ENCODE results near the gene NKAP.
"Not testable (repeated sequence)": the region's sequence is repeated elsewhere in the genome, so short reads cannot be mapped to it uniquely, and the experiment has no call there.

The NKAP gene
- 33.3 to 34.8 reads per million in 2 donors for total RNA-seq

DNA sequence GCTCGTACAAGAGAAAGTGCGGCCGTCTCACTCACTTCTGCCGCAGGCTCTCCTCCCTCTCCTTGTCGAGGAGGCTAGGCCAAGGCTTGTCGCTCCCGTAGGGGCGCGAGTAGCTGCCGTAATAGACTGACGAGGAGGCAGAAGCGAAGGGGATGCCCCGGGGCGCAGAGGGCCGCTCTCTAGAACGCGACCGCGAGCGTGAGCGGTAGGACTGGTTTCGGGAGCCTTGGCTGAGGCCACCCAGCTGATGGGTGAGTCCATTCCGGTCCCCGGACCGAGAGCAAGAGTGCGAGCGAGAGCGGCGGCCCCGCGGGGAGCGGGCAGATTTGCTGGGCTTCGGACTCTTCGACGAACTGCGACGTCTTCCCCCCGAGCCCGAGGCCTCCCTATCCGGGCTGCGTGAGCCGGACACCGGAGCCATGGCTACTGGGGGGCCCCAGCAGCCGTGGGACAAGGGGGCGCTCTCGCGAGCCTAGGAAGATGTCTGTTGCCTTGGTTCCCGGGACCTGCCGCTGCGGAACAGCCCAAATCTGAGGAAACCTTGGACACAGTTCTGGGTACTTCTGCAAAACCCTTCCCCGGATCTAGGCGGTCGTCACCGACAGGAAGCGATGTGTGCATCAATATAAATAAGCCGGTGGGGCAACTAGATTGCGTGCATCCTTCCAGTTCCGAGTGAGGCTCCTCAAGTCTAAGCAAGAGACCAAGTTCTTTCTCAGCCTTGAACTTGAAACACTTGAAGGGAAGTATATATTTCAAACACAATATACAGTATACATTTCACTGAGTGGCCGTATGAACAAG is at the start of gene NKAP:
NKAP (minus strand) TSS at position 567 of the 804 bp plus-strand sequence; CDS start at position 421, 146 bp downstream.
- peak; percentile 33 for DNase-seq

DNA sequence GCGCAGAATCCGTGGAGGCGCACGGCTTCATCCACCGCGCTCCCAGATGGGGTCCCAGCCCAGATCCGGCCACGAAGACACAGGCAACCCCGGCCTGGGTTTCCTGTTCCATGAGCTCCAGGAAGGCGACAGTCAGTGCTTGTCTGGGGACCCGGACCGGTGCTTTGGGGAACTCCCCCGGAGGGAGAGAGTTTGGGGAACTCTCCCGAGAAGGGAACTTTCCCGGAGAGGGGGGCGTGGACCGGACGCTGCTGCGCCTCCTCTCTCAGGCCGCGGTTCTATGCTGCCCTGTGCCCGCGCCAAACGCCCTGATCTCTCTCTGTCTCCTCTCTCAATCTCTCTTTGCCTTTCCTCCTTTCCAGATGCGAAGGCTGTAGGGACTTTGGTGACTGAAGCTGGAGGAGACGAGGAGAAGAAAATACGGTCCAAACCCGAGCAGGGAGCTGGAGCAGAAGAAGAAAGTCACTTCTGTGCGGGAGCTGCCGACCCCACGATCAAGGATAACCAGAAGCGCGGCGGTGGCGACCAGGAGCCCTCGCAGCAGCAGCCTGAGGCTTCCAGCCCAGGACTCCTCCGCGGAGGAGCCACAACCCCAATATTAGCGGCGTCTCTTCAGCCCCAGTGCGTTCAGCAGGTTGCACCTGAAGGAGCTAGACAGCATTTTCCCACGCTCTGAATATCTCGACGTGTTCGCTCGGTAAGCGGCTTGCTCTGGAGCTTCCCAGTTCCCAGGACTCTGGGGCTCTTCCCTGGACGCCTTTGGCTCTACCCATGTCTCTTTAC is 47.6 kb upstream of the NKAP start:
- DNase-seq: no peak

DNA sequence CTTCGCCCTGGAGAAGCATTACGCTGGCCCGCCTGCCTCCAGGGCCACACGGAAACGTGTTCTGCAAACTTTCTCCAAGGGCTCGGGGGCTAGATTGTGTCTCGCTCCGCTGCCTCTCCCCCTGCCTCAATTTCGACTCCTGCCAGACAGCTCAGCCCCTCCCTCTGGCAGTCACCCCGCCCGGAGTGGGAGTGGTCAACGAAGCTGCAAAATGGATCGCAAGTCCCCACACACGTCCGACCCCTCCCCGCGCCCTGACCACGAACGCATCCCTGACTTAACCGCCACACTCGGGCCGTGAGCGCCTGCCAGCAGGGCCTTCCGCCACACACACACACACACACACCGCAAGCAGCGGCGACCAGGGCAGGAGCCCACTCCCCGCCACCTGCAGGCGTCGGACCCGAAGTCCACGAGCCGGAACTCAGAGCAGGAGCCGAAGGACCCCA is 47.0 kb upstream of the NKAP start:
- no peak for DNase-seq

DNA sequence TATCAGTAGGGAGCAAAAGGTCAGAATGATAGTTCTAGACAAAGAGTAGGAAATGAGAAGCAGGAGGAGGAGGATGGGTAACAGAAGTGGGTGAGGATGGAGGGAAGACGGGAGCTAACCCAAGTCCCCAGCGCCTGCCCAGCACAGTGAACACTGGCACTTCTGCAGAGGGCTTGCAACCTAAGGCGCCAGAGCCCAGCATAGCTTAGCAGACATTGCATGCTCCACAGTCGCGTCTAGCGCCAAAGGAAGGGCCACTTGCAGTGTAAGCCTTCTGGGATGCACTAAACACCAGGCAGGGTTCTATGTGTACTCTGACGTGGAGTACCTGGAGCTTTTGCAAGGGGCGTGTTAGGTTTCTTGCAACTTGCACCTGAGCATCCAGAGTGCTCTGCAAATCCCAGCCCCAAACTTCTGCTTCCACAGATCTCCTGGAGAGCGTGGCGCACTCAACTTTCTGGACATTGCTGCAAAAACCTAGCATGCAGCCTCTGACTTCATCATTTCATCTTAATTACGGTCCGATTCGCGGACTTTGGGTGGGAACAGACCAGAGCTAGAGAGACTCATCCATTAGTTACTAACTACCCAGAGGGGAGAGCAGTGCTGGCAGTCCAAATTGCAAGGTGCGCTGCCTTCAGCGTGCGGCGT is 46.5 kb upstream of the NKAP start:
- DNase-seq: no peak

DNA sequence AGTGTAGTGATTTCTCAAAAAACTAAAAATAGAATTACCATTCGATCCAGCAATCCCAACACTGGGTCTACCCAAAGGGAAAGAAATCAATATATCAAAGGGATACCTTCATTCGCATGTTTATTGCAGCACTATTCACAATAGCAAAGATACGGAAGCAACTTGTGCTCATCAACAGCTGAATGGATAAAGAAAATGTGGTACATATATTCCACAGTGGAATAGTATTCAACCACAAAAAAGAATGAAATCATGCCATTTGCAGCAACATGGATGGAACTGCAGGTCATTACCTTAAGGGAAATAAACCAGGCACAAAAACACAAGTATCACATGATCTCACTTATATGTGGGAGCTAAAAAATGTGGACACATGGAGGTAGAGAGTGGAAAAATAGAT is 42.7 kb upstream of the NKAP start:
- DNase-seq: no peak

DNA sequence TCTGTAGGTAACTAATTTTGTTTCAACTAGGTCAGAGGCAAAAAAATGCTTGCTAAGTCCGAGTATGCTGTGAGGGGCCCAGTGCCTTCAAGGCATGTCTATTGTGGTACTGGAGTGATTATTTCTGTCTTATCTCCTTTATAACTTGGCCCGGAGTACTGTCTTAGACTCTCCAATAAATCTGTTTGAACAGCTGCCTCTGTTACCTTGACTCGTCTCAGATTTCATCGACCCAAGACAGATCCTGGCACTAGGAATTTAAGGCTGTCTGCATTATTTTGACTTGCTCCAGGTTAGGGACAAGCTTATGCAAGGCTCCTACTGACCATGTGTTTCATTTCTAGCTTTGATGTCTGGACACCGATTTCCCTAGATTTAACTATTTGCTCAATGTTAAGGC is 41.1 kb upstream of the NKAP start:
- DNase-seq: no peak

DNA sequence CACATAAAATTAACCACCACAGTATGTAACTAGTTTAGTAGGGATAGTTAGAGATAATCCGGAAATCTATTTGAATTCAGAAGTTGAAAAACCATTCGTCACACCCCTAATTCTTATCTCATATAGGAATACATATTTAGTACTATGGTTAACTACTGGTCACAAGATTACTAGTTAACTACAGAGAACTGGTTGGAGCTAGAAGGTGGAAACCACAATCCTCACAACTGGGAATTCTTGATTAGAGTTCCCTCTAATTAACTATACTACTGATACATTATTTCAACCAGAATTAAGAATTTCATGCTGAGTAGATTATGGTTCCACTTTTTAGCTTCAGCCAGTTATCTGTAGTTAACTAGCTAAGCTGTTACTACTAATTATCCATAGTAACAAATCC is 39.9 kb upstream of the NKAP start:
- no peak for DNase-seq

DNA sequence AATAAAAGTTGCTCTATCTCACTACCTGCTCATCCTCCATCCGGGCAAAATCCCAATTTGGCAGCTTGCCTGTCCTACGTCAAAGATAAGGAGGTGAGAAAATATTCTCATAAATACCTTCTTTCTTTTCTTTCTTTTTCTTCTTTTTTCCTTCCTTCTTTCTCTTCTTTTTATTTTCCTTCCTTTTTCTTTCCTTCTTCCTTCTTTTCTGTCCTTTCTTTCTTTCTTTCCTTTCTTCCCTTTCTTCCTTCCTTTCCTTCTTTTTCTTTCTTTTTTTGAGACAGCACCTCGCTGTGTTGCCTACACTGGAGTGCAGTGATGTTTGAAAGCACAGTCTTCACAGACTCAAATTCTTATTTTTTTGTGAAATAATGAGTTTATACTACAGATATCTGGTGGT is 38.6 kb upstream of the NKAP start:
- DNase-seq: no peak

DNA sequence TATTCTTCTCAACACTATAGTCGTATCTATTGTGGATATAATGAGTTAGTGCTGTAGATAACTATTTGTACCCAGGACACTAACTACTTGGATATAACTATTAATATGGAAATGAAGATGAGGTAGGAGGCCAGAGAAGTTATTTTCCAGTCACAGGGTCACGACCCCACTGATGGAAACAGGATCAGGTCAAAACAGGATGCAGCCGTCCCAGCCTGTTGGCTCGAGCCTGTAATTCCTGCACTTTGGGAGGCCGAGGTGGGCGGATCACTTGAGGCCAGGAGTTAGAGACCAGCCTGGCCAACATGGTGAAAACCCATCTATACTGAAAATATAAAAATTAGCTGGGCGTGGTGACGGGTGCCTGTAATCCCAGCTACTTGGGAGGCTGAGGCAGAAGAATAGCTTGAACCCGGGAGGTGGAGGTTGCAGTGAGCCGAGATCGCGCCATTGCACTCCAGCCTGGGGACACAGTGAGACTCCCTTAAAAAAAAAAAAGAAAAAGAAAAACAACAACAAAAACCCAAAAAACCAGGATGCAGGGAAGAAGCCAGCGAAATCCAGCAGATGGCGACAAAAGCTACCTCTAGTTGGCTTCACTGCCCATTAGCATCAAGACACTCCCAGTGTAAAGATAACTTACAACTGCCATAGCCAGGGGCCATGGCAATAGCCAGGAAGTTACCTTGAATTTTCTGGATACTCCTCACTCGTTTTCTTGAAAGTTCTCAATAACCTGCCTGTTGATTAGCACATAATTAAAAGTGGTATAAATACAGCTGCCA is 37.9 kb upstream of the NKAP start:
- DNase-seq: no peak

DNA sequence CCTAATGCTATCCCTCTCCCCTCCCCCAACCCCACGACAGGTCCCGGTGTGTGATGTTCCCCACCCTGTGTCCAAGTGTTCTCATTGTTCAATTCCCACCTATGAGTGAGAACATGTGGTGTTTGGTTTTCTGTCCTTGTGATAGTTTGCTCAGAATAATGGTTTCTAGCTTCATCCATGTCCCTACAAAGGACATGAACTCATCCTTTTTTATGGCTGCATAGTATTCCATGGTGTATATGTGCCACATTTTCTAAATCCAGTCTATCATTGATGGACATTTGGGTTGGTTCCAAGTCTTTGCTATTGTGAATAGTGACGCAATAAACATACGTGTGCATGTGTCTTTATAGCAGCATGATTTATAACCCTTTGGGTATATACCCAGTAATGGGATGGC is 33.6 kb upstream of the NKAP start:
- DNase-seq: not testable (repeated sequence)

DNA sequence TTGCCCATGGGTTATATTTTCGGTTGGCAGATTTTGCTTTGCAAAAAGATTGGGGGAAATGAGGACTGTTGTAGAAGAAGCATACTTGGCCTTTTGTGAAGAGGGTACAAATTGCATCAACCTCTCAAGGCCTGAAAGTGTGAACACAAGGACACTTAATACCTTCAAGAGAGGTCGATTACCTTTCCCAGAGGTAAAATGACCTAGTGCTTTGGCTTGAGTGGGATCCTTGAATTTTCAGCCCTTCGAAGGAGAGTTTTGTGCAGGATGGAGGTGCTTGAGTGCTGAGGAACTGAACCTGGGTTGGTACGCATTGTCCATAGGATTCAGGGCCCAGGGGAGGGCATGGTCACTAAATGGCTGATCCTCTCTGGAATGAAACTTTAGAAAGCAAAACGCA is 27.6 kb upstream of the NKAP start:
- DNase-seq: no peak

DNA sequence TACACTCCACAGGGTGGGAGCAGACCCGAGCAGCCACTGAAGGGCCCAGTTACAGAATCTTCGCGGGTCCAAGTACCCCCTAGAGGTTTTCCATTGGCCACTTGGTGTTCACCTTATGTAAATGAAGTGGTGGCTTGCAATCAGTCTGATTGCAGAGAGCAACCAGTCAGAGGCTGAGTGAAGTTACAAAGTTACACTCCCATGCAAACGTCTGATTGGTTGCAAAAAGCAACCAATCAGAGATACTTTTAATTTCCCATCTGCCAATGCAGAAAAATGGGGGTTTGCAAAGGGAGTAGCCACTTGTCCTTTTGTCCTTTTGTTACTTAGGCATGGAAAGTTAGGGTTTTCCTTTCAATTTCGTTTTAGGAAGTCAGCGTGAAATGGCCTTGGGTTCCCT is 27.0 kb upstream of the NKAP start:
- no peak for DNase-seq

DNA sequence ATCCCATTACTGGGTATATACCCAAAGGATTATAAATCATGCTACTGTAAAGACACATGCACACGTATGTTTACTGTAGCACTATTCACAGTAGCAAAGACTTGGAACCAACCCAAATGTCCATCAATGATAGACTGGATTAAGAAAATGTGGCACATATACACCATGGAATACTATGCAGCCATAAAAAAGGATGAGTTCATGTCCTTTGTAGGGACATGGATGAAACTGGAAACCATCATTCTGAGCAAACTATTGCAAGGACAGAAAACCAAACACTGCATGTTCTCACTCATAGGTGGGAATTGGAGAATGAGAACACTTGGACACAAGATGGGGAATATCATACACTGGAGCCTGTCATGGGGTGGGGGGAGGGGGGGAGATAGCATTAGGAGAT is 23.3 kb upstream of the NKAP start:
- not testable (repeated sequence) for DNase-seq

DNA sequence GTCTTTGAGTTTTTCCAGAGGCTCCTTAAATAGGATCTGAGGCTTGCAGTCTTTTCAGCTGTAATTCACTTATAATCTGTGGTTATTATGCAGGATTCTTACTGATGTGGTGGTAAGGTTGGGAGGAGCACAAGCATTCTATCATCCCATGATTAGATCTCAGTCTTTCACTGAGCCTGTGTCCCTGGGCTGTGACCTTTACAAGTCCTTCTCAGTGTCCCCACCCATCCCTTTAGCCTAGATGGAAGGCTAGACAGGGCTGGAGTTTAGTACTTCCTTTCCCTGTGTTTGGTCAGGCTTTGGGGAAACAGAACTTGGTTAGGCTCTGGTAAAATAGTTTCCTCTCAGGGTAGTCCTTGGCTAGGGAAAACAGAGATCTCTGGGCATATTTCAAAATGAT is 17.1 kb upstream of the NKAP start:
- no peak for DNase-seq

DNA sequence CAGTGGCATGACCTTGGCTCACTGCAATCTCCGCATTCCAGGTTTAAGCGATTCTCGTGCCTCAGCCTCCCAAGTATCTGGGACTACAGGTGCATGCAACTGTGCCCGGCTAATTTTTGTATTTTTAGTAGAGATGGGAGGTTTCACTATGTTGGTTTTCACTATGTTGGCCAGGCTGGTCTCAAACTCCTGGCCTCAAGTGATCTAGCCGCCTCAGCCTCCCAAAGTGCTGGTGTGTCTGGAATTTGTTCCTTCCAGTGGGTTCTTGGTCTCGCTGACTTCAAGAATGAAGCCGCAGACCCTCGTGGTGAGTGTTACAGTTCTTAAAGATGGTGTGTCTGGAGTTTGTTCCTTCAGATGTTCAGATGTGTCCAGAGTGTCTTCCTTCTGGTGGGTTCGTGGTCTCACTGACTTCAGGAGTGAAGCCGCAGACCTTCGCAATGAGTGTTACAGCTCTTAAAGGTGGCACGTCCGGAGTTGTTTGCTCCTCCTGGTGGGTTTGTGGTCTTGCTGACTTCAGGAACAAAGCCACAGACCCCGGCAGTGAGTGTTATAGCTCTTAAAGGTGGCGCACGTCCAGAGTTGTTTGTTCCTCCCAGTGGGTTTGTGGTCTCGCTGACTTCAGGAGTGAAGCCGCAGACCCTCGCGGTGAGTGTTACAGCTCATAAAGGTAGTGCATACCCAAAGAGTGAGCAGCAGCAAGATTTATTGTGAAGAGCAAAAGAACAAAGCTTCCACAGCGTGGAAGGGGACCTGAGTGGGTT is 12.4 kb upstream of the NKAP start:
- DNase-seq: not testable (repeated sequence)

DNA sequence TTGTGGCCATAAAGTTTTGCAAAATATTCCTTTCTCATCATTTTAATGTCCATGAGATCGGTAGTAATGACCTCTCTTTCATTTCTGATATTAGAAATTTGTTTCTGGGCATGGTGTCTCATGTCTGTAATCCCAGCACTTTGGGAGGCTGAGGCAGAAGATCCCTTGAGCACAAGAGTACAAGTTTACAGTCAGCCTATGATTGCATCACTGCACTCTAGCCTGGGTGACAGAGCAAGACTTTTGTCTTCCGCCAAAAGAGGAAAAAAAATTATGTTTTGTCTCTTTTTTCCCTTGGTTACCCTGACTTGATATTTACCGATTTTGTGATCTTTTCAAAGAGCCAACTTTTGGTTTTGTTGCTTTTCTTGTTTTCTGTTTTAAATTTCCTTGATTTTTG is 10.8 kb upstream of the NKAP start:
- no peak for DNase-seq

DNA sequence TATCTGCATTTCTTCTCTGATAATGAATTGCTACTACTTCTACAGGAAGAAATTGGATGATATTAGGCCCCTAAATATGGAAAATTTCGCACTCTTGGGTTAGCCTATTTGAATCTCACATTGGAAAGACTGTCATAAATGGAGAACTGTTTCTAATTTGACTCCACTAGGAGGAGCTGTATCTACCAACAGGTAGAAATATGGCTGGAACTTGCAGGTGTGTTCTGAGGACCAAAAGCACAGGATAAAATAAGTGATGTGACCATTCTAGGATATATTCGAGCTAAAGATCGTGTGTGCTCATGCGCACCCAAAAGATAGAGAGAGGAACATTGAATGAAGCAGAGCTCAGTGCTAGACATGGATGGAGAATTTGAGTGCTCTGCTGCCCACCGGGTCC is 4.8 kb upstream of the NKAP start:
- DNase-seq: no peak

DNA sequence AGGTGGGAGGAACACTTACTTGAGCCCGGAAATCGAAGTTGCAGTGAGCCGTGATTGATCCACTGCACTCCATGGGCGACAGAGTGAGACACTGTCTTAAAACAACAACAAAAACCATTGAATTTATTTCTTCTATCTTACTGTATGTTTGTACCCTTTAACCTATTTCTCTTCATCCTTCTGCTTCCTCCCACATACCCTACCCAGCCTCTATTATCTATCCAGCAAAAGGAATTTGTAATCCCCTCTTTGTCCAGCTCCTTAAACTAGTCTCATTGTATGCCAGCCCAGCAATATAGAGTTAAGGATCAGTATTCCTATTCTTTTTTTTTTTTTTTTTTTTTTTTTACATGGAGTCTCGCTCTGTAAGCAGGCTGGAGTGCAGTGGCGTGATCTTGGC is 1.9 kb upstream of the NKAP start:
- no peak for DNase-seq

DNA sequence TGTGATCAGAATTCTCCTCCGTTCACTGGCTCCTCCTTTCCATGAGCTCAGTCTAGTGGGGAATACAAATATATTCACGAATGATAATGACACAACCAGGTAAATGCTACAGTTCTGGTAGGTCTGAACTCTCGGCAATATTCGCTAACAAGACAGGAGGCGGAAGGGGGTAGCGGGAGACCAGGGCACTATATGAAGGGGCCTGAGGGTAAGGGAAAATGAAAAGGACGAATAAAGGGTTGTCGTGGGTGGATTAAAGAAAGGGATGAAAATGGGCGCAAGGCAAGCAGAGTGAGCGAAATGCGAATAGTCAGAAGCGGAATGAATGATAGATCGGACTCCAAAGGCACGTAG is 743 bp downstream of the NKAP start:
- DNase-seq: no peak

DNA sequence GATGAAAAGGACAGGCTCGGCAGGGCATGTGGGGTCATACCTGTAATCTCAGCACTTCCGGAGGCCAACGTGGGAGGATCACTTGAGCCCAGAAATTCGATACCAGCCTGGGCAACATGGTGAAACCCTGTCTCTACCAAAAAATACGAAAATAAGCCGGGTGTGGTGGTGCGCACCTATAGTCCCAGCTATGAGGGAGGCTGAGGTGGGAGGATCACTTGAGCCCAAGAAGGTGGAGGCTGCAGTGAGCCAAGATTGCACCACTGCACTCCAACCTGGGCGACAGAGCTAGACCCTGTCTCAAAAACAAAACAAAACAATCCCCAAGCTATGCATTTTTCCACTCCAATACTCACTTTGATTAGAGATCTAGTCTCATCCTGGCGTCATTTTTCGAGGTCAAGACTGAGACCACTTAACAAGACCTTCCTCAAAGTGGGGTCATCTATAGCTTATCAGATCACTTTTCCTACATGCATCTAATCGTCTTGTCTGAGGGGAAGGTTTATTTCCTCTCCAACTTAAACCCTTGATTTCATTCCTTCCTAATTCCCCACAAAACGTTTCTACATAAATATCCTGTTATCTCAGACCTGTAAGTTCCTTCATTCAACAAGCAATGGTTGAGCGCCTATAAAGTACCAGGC is 1.3 kb downstream of the NKAP start:
- no peak for DNase-seq

DNA sequence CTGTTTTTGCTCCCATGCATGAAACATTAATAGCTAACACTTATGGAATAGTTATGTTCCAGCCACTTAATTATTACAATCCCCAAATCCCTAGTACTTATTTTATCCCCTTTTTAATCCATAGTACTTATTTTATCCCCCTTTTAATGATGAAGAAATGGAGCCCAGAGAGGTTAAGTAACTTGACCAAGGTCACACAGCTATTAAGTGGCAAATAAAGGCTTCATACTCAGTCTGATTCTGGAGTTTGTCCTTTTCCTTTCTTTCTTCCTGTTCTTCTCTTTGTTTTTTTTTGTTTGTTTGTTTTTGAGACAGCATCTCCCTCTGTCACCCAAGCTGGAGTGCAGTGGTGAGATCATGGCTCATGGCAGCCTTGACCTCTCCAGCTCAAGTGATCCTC is 2.2 kb downstream of the NKAP start:
- no peak for DNase-seq
